ENCODE measurements around the gene TXNRD2. TPM values are rescaled to one million over a fixed set of nuclear protein-coding genes. Genes with fewer than 3 reads are reported as not detected.
A peak's percentile ranks its signal among the peaks of the same experiment; 100 is the strongest.

The TXNRD2 gene
- total RNA-seq, 1 donor from 2014 or later: 40.4 TPM

DNA sequence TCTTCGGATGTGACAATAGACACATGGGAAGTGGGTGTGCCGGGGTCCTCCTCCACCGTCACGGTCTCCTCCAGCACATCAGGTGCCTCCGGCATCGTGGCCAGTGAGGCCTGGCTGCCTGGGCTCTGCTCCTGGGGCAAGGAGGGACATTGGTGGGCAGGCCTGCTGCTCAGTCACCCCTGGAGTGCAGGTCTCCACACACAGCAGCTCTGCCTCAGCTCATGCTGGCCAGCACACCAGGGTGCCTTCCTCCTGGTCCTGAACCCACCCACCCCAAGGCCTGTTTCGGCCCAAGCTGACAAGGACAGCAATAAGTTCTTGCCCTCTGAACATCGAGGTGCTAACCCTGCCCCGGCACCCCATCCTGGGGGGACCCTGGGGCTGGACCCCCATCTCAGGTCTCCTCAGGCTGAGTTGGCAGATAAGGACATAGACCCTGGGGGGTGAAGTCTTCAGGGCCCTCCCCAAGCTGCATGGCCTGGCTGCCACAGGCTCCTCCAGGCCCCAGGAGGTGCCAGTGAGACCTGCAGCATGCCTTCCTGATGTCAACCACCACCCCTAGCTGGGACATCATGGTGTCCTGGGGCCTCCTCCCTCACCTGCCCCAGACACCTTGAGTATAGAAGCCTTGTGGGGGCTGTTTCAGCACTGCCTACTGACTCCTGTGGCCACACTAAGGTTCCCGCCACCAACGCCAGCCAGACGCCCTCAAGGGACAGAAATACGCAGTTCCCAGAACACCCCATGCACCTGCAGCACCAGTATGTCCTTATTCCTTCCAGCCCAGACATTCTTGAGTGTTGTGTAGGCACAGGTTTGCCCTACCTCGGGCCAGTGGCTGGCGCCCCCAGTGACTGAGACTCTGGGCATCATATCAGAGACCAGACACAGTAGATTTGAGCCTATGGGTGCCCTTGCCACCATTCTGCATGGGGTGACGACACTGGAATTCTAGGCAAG is 40.6 kb upstream of the TXNRD2 start:
- ATAC-seq (ENCODE audit: poor library complexity) (no peak), DNase-seq (peak; percentile 36)
- intact Hi-C loops (cut with DNase I): no loop called here

- ATAC-seq (ENCODE audit: poor library complexity) (no peak), DNase-seq (peak; percentile 44)
- intact Hi-C loops (cut with DNase I): no loop called here
These were observed 39.7 kb upstream of the TXNRD2 start for GRCh38 chr22:19981171-19981960.

DNA sequence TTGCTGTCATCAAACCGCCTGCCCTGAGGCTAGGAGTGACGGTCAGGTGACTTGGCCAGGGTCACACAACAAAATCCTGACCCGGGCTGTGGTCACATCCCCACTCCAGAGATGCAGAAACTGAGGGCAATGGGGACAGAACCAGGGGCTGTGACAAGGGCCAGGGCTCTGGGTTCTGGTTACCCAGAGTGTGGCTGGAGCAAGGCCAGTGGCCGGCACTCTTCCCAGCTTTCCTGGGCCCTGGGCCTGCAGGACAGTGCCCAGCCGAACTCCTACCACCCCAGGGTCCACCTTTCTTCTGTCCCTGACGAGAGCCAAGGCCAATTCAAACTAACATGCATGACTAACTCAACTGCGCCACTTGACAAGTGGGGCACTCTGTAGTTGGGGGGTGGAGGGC is 39.1 kb upstream of the TXNRD2 start:
- DNase-seq: peak; percentile 28
- intact Hi-C loops (cut with DNase I): no loop called here
- no peak for ATAC-seq (ENCODE audit: poor library complexity)

DNA sequence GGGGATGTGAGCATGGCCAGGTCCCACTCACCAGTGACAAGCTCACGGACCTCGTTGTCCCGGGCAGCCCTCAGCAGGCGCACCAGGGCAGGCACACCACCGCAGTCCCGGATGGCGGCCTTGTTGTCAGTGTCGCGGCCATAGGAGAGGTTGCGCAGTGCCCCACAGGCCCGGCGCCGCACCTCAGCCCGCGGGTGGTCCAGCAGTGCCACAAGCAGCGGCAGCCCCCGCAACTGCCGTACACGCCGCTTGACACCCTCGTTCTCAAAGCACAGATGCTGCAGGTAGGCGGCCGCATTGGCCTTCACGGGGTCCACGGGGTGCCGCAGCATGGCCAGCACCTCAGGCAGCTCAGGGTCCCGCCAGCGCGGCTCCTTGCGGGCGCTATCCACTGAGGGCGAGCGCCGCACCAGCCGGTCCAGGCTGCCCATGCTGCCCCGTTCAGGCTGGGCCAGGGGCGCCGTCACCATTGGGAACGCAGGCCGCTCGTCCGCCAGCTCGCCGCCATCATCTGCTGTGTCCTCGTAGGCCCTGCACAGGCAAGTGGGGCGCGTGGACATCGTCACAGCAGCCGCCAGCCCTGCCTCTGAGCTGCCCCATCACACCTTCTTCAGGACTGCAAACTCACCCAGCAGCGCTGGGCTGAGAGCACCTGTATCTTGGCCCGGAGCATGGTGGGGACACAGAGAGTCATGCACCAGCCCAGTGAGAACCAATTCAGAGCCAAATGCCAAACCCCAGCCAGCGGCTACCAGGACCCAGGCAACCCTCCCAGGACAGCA is 38.3 kb upstream of the TXNRD2 start:
- ATAC-seq (ENCODE audit: poor library complexity) (no peak), DNase-seq (no peak)
- intact Hi-C loops (cut with DNase I): loop anchor here (10.0 kb wide), 1 partner anchor 135 kb away; the partner anchor contains the start of genes RANBP1 and TRMT2A

DNA sequence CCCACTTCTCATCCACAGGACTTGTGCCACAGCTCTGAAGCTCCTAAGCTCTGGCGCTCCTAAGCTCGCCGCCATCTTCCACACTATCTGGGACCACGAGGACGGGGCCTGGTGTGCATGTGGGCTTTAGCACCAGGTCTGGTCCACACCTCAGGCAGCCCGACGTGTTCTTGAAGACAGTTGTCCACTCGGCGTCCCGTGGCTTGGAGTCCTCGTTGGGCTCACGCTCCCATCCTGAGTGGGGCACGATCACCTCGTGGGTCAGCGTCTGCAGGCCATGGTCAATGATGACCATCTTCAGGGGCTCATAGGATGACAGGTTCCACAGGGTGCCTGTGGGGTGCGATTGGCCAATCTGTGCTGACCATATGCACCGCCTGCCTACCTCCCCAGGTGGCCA is 37.1 kb upstream of the TXNRD2 start:
- intact Hi-C loops (cut with DNase I): loop anchor here (10.0 kb wide), 1 partner anchor 136 kb away; the partner anchor contains the start of genes RANBP1 and TRMT2A

DNA sequence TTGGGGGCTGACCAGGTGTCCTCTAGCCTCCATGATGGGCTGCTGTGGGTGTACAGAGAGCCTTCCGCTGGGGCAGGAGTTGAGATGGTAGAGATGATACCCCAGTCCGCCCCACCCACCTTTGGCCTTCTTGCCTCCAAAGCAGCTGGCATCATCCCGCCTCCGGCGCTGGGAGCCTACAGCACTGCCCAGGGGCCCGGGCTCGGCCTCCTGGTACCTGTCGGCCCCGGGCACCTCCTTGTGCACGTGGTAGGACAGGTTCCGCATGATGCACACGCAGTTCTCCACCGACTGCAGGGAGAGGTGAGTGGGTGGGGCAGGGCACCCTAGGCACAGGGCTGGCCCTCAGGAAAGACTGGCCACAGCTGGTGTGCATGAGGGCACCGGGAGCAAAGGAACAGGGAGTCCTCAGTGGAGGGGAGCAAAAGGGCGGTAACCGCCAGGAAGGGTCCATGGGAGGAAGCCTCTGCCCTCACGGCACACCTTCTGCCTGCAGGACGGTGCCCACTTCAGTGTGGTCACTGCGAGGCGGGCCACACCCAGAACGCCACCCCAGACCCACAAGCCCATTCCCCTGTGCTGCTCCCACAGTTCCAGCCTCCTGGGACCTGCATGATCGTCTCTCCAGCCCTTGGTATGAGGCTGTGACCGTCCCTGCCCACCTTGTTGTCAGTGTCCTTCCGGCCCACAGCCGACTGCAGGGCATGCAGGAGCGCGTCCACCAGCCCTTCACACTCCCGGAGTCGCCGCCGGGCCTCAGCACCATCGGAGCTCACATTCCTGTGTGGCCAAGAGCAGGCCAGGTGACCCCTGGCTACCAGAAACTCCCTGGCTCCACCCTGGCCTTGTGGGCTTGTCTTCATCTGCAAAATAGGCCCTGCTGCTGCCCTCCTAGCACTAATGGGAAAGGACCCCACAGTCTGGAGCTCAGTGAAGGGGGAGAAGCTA is 36.0 kb upstream of the TXNRD2 start:
- no peak for DNase-seq
- ATAC-seq (ENCODE audit: poor library complexity): no peak
- intact Hi-C loops (cut with DNase I): loop anchor here (10.0 kb wide), 1 partner anchor 137 kb away; the partner anchor contains the start of genes RANBP1 and TRMT2A

More for the DNA sequence above, 37.1 kb upstream of the TXNRD2 start:
- ATAC-seq (ENCODE audit: poor library complexity) (no peak), DNase-seq (no peak)

- intact Hi-C loops (cut with DNase I): loop anchor here (10.0 kb wide), 1 partner anchor 138 kb away; the partner anchor contains the start of genes RANBP1 and TRMT2A
- ATAC-seq (ENCODE audit: poor library complexity) (no peak), DNase-seq (no peak)
These were observed 35.1 kb upstream of the TXNRD2 start for GRCh38 chr22:19976671-19977070.

GRCh38 chr22:19975707-19976035 is 34.1 kb upstream of the TXNRD2 start:
- ATAC-seq (ENCODE audit: poor library complexity): no peak
- intact Hi-C loops (cut with DNase I): loop anchor here (10.0 kb wide), 1 partner anchor 139 kb away; the partner anchor contains the start of genes RANBP1 and TRMT2A
- DNase-seq: no peak

DNA sequence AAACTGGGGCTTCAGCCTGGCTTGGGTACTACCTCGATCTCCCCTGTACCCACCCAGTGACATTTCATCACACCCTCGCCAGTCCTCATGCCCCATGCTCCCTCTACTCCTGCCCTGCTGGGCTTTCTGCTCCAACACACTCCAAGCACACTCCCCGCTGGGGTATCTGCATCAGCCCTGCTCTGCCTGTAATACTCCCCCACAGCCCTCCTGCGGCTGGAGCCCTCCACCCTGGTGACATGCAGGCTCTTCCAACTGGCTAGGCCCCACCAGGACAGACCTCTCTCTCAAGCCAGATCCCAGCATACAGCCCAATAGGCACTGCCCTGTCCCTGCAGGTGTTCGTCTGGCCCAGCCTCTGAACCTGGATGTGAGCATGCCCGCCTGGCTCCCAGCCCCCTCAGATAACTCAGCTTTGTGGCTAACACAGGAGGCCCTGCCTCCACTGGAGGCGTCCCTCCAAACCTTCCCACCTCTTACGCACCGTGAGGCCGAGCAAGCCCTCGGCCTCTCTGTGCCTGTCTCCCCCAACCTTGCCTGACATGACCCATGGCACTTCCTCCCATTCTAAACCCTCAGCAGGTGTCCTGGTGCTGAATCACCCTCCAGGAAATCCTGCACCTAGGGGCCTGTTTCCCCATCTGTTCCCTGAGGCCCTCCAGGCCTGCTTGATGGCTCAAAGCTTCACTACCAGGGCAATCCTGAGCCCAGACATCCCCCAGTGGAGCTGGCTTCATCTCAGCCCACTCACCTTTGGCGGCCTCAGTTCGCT is 33.5 kb upstream of the TXNRD2 start:
- no peak for DNase-seq
- intact Hi-C loops (cut with DNase I): loop anchor here (10.0 kb wide), 1 partner anchor 140 kb away; the partner anchor contains the start of genes RANBP1 and TRMT2A
- ATAC-seq (ENCODE audit: poor library complexity): no peak

GRCh38 chr22:19974268-19974861 is 32.7 kb upstream of the TXNRD2 start:
- DNase-seq (no peak), ATAC-seq (ENCODE audit: poor library complexity) (peak; percentile 2)
- intact Hi-C loops (cut with DNase I): loop anchor here (10.0 kb wide), 1 partner anchor 140 kb away; the partner anchor contains the start of genes RANBP1 and TRMT2A

- intact Hi-C loops (cut with DNase I): loop anchor here (10.0 kb wide), 1 partner anchor 141 kb away; the partner anchor contains the start of genes RANBP1 and TRMT2A
- no peak for ATAC-seq (ENCODE audit: poor library complexity)
These were observed 32.1 kb upstream of the TXNRD2 start for GRCh38 chr22:19973551-19974267.

DNA sequence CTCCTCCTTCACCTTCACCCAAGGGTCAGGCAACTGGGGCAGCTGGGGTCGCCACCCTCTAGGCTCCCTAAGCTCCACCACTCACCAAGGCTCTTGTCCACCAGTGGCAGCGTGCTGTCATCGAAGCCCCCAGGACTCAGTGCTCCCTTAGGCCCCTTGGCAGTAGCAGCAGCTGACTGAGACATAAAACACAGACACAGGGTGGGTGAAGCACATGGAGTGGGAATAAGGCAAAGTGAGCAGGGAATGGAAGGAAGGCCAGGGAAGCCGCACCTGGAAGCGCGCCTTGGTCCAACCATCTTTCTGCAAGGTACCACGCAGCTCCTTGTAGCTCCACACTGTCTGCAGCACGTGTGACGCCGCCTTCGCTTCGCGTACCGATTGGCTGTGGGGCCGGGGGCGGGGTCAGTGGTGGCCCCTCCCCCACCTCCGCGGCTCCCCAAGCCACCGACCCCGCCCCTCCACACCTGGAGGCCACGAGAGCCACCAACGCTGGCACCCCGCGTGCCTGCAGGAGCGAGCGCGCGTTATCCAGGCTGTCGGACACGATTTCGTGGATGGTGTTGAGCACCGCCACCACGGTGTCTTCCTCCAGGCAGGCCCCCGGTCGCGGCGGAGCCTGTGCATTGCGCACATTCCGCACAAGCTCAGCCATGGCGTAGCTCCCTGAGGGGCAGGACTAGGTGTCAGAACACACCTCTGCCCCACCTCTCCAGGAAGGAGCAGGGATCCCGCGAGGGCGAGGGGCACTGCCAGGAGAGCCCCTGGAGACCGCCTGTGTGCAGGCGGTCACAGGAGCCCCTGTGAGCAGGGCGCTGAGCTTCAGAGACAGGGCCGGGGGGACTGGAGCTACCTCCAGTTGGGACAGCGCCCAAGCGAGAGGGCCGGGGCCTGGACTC is 31.3 kb upstream of the TXNRD2 start:
- no peak for ATAC-seq (ENCODE audit: poor library complexity)
- no peak for DNase-seq
- intact Hi-C loops (cut with DNase I): loop anchor here (10.0 kb wide), 1 partner anchor 142 kb away; the partner anchor contains the start of genes RANBP1 and TRMT2A

More at GRCh38 chr22:19973551-19974267, 32.1 kb upstream of the TXNRD2 start:
- DNase-seq: no peak

- DNase-seq (no peak), ATAC-seq (ENCODE audit: poor library complexity) (no peak)
- intact Hi-C loops (cut with DNase I): loop anchor here (10.0 kb wide), 1 partner anchor 143 kb away; the partner anchor contains the start of genes RANBP1 and TRMT2A
These were observed 30.6 kb upstream of the TXNRD2 start for GRCh38 chr22:19972251-19972650.
